NT2/D1 (cell line): ENCODE data around the gene SYP.

ENCODE experiments used
- YY1 ChIP-seq: IDR thresholded peaks from 2 replicates; pipeline ENCODE4 v1.6.1; 2011; ENCODE audit not compliant: insufficient read length, insufficient read depth
- ZNF274 ChIP-seq: IDR thresholded peaks from 2 replicates; pipeline ENCODE4 v1.6.1; 2011; ENCODE audit warnings: mild to moderate bottlenecking, low read depth, low read length

GRCh38 chrX:49184294-49185281 lies 15.4 kb downstream of the SYP start:
- TF ChIP-seq YY1, result no peak
- no peak for TF ChIP-seq ZNF274
